ENCODE data around the gene DEPDC5. TPM values are rescaled to one million over a fixed set of nuclear protein-coding genes. Genes with fewer than 3 reads are reported as not detected.

DEPDC5 gene
- total and polyA plus RNA-seq, 9 of the 15 experiments (the other 6 are each of a cell fraction or from before 2014, with no cell fraction given), result 2.3 to 12.3 (median 10.7) TPM

GRCh38 chr22:31749636-31750364 is 4.0 kb upstream of the DEPDC5 start, which contains the start of gene PRR14L (continued):
- 0 out of 4 replicates have a peak, but pooled peaks of 1 of the 2 experiments have one; percentile 42 for TF ChIP-seq ZNF639 (CRISPR knock-in tag; conservative IDR thresholded peaks at IDR 0.05 in 1 of 2, IDR thresholded peaks at IDR 0.05 in 1 of 2)
- TF ChIP-seq E2F6 (IDR thresholded peaks at IDR 0.05; ENCODE audit: borderline replicate concordance in 1 of 2, extremely low read depth in 1 of 2, insufficient read depth in 1 of 2, insufficient read length in 1 of 2, low read depth in 1 of 2, low read length in 1 of 2, poor library complexity in 1 of 2, severe bottlenecking in 1 of 2), result peak; percentile 29 to 57
- TF ChIP-seq ZBTB2 (IDR thresholded peaks at IDR 0.05), result no peak
- no peak for TF ChIP-seq TSC22D4 (tag; IDR thresholded peaks at IDR 0.05)
- TF ChIP-seq NR2F6 (CRISPR knock-in tag; IDR thresholded peaks at IDR 0.05), result no peak
- no peak for TF ChIP-seq U2AF1 (optimal IDR thresholded peaks at IDR 0.05; ENCODE audit: low read depth, low read length)
- no peak for TF ChIP-seq CEBPZ (IDR thresholded peaks at IDR 0.05; ENCODE audit: borderline replicate concordance, low read depth, low read length)
- no peak for TF ChIP-seq HES1 (IDR thresholded peaks at IDR 0.05; ENCODE audit: low read depth)
- TF ChIP-seq ZNF668 (CRISPR knock-in tag; IDR thresholded peaks at IDR 0.05), result no peak
- TF ChIP-seq ZNF347 (CRISPR knock-in tag; IDR thresholded peaks at IDR 0.05; ENCODE audit: low read depth), result no peak
- TF ChIP-seq POU5F1 (IDR thresholded peaks at IDR 0.05; ENCODE audit: borderline replicate concordance, low read depth, low read length, partially characterized antibody), result no peak
- TF ChIP-seq CREB3 (tag; conservative IDR thresholded peaks at IDR 0.05; ENCODE audit: low read depth), result no peak

Data from K562 (cell line).